ENCODE measurements around the gene CDKL4.

CDKL4 gene

DNA sequence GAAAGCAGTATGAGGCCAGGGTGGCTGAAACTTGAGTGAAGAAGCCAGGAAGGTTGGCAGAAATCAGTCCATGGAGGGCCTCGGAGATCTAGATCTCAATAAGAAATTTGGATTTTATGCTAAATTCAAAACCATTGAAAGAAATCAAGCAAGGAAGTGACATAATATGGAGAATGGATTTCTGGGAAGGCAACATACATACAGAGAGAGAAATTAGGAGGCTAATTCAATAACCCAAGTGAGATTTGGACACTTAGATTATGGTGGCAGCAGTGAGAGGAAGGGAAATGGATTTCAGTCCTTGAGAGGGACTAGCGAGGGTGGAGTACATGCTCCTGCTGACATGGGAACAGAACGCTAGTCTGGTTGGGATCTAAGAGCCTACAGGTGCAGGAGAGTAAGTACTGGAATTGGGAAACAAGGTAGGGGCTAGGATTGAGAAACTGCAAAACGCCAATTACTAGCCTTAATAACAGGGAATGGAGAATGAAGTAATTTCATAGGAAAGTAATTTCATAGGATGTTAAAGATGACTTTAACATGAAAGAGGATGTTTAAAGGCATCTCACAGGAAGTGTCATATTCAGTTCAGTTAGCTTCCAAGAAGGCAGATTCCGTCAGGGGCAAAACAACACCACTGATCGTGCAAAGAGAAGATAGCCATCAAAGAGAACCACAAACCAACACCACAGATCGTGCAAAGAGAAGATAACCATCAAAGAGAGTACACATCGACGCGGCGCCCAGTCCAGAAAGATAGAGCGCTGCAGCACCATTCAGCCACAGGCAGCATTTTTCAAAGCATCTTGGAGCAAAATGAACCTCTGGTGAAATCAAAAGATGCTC lies 27.2 kb downstream of the CDKL4 start:
- Histone ChIP-seq H3K27ac (ENCODE audit: extremely low read depth, low read depth, low read length) (no peak overlapping the region), H3K4me1 (ENCODE audit: control insufficient read depth, insufficient read depth, low read length) (no peaks in the 10 kb centered on the region), H3K36me3 (ENCODE audit: control insufficient read depth in 2 of 2, insufficient read depth in 1 of 2, low read length in 2 of 2) (no peaks in the 10 kb centered on the region), H3K4me3 (ENCODE audit: low read depth, low read length) (no peak overlapping the region), H3K9me3 (ENCODE audit: control insufficient read depth, insufficient read depth, low read depth, low read length) (no peaks in the 10 kb centered on the region)
- no peak for TF ChIP-seq ZNF266 (tag by site-specific recombination; IDR thresholded peaks at IDR 0.05; ENCODE audit: low read depth)
- TF ChIP-seq ZNF600 (tag by site-specific recombination; IDR thresholded peaks at IDR 0.05): no peak
- TF ChIP-seq ZXDB (tag by site-specific recombination; IDR thresholded peaks at IDR 0.05): no peak
- TF ChIP-seq, protein P1, sequence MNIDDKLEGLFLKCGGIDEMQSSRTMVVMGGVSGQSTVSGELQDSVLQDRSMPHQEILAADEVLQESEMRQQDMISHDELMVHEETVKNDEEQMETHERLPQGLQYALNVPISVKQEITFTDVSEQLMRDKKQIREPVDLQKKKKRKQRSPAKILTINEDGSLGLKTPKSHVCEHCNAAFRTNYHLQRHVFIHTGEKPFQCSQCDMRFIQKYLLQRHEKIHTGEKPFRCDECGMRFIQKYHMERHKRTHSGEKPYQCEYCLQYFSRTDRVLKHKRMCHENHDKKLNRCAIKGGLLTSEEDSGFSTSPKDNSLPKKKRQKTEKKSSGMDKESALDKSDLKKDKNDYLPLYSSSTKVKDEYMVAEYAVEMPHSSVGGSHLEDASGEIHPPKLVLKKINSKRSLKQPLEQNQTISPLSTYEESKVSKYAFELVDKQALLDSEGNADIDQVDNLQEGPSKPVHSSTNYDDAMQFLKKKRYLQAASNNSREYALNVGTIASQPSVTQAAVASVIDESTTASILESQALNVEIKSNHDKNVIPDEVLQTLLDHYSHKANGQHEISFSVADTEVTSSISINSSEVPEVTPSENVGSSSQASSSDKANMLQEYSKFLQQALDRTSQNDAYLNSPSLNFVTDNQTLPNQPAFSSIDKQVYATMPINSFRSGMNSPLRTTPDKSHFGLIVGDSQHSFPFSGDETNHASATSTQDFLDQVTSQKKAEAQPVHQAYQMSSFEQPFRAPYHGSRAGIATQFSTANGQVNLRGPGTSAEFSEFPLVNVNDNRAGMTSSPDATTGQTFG (tag by site-specific recombination; IDR thresholded peaks at IDR 0.05; ENCODE audit: borderline replicate concordance): no peak
- TF ChIP-seq ZNF48 (tag by site-specific recombination; IDR thresholded peaks at IDR 0.05): no peak
- TF ChIP-seq, protein P2, sequence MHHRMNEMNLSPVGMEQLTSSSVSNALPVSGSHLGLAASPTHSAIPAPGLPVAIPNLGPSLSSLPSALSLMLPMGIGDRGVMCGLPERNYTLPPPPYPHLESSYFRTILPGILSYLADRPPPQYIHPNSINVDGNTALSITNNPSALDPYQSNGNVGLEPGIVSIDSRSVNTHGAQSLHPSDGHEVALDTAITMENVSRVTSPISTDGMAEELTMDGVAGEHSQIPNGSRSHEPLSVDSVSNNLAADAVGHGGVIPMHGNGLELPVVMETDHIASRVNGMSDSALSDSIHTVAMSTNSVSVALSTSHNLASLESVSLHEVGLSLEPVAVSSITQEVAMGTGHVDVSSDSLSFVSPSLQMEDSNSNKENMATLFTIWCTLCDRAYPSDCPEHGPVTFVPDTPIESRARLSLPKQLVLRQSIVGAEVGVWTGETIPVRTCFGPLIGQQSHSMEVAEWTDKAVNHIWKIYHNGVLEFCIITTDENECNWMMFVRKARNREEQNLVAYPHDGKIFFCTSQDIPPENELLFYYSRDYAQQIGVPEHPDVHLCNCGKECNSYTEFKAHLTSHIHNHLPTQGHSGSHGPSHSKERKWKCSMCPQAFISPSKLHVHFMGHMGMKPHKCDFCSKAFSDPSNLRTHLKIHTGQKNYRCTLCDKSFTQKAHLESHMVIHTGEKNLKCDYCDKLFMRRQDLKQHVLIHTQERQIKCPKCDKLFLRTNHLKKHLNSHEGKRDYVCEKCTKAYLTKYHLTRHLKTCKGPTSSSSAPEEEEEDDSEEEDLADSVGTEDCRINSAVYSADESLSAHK (tag by site-specific recombination; IDR thresholded peaks at IDR 0.05): no peak
- TF ChIP-seq ZNF221 (tag by site-specific recombination; IDR thresholded peaks at IDR 0.05; ENCODE audit: borderline replicate concordance): no peak
- no peak for TF ChIP-seq ZNF514 (tag by site-specific recombination; IDR thresholded peaks at IDR 0.05)
- TF ChIP-seq ZNF169 (tag by site-specific recombination; IDR thresholded peaks at IDR 0.05): no peak
- no peak for TF ChIP-seq ZNF223 (tag by site-specific recombination; IDR thresholded peaks at IDR 0.05)
- TF ChIP-seq, protein P3, sequence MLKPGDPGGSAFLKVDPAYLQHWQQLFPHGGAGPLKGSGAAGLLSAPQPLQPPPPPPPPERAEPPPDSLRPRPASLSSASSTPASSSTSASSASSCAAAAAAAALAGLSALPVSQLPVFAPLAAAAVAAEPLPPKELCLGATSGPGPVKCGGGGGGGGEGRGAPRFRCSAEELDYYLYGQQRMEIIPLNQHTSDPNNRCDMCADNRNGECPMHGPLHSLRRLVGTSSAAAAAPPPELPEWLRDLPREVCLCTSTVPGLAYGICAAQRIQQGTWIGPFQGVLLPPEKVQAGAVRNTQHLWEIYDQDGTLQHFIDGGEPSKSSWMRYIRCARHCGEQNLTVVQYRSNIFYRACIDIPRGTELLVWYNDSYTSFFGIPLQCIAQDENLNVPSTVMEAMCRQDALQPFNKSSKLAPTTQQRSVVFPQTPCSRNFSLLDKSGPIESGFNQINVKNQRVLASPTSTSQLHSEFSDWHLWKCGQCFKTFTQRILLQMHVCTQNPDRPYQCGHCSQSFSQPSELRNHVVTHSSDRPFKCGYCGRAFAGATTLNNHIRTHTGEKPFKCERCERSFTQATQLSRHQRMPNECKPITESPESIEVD (tag by site-specific recombination; IDR thresholded peaks at IDR 0.05): no peak
- CTCF ChIA-PET: interaction anchor here (1.0 kb wide), 1 partner anchor 11 kb away, joined by 3 read pairs; no protein-coding TSS in a partner anchor
- POLR2A ChIA-PET: no interaction called here

DNA sequence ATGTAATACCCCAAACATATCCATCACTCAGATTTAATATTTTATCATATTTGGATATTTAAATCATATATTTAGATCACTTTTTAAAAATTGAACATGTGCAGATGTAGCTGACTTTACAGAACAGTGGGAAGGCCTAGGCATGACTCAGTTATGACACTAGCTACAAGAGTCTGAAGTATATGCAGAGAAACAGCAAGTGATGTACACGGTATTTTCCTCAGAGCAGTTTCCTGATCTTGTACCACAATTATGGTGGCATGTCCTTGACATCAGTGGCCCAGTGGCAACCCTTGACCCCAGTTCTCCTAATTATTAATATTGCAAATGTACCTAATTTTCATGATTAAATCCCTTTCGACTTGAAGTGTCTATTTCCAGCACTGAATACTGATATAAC lies 28.2 kb downstream of the CDKL4 start:
- H3K36me3 ChIP-seq (ENCODE audit: control insufficient read depth in 2 of 2, insufficient read depth in 1 of 2, low read length in 2 of 2): no peaks in the 10 kb centered on the region
- H3K27ac ChIP-seq (ENCODE audit: extremely low read depth, low read depth, low read length): no peak overlapping the region
- ChIA-PET POLR2A (no interaction called here), CTCF (no interaction called here)
- no peaks in the 10 kb centered on the region for H3K4me1 ChIP-seq (ENCODE audit: control insufficient read depth, insufficient read depth, low read length)
- no peak overlapping the region for H3K4me3 ChIP-seq (ENCODE audit: low read depth, low read length)
- H3K9me3 ChIP-seq (ENCODE audit: control insufficient read depth, insufficient read depth, low read depth, low read length): no peaks in the 10 kb centered on the region
- TF ChIP-seq, protein P4, sequence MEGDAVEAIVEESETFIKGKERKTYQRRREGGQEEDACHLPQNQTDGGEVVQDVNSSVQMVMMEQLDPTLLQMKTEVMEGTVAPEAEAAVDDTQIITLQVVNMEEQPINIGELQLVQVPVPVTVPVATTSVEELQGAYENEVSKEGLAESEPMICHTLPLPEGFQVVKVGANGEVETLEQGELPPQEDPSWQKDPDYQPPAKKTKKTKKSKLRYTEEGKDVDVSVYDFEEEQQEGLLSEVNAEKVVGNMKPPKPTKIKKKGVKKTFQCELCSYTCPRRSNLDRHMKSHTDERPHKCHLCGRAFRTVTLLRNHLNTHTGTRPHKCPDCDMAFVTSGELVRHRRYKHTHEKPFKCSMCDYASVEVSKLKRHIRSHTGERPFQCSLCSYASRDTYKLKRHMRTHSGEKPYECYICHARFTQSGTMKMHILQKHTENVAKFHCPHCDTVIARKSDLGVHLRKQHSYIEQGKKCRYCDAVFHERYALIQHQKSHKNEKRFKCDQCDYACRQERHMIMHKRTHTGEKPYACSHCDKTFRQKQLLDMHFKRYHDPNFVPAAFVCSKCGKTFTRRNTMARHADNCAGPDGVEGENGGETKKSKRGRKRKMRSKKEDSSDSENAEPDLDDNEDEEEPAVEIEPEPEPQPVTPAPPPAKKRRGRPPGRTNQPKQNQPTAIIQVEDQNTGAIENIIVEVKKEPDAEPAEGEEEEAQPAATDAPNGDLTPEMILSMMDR (tag by site-specific recombination; IDR thresholded peaks at IDR 0.05): no peak
- TF ChIP-seq ZBTB8A (tag by site-specific recombination; IDR thresholded peaks at IDR 0.05): no peak
- TF ChIP-seq, protein P5, sequence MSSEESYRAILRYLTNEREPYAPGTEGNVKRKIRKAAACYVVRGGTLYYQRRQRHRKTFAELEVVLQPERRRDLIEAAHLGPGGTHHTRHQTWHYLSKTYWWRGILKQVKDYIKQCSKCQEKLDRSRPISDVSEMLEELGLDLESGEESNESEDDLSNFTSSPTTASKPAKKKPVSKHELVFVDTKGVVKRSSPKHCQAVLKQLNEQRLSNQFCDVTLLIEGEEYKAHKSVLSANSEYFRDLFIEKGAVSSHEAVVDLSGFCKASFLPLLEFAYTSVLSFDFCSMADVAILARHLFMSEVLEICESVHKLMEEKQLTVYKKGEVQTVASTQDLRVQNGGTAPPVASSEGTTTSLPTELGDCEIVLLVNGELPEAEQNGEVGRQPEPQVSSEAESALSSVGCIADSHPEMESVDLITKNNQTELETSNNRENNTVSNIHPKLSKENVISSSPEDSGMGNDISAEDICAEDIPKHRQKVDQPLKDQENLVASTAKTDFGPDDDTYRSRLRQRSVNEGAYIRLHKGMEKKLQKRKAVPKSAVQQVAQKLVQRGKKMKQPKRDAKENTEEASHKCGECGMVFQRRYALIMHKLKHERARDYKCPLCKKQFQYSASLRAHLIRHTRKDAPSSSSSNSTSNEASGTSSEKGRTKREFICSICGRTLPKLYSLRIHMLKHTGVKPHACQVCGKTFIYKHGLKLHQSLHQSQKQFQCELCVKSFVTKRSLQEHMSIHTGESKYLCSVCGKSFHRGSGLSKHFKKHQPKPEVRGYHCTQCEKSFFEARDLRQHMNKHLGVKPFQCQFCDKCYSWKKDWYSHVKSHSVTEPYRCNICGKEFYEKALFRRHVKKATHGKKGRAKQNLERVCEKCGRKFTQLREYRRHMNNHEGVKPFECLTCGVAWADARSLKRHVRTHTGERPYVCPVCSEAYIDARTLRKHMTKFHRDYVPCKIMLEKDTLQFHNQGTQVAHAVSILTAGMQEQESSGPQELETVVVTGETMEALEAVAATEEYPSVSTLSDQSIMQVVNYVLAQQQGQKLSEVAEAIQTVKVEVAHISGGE (tag by site-specific recombination; conservative IDR thresholded peaks at IDR 0.05; ENCODE audit: low read depth): no peak
- TF ChIP-seq, protein P6, sequence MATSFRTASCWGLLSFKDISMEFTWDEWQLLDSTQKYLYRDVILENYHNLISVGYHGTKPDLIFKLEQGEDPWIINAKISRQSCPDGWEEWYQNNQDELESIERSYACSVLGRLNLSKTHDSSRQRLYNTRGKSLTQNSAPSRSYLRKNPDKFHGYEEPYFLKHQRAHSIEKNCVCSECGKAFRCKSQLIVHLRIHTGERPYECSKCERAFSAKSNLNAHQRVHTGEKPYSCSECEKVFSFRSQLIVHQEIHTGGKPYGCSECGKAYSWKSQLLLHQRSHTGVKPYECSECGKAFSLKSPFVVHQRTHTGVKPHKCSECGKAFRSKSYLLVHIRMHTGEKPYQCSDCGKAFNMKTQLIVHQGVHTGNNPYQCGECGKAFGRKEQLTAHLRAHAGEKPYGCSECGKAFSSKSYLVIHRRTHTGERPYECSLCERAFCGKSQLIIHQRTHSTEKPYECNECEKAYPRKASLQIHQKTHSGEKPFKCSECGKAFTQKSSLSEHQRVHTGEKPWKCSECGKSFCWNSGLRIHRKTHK (tag by site-specific recombination; IDR thresholded peaks at IDR 0.05): no peak
- no peak for TF ChIP-seq ZNF248 (tag by site-specific recombination; IDR thresholded peaks at IDR 0.05)
- TF ChIP-seq ZNF169 (tag by site-specific recombination; IDR thresholded peaks at IDR 0.05): no peak
- no peak for TF ChIP-seq ZNF561 (tag by site-specific recombination; IDR thresholded peaks at IDR 0.05; ENCODE audit: borderline replicate concordance)
- TF ChIP-seq TCF7L2 (IDR thresholded peaks at IDR 0.05; ENCODE audit: borderline replicate concordance, low read depth, low read length): no peak
- TF ChIP-seq SALL2 (tag by site-specific recombination; IDR thresholded peaks at IDR 0.05; ENCODE audit: borderline replicate concordance): no peak
